Parathyroid adenoma (tissue), 2 donors: ENCODE data around the gene DSE.

Experiments
- H2AFZ ChIP-seq: fragments of 300-600 bp; sonication (generic); one replicate; pipeline ENCODE4 v1.7.0; 2017; ENCODE audit warnings: antibody characterized with exemption, mild to moderate bottlenecking
- H3K27ac ChIP-seq: fragments of 300-600 bp; sonication (generic); one replicate; pipeline ENCODE4 v1.7.0; 2017
- H3K27me3 ChIP-seq: fragments of 300-600 bp; sonication (generic); one replicate; pipeline ENCODE4 v1.7.0; 2017; ENCODE audit warnings: low read length; ENCODE audit not compliant: control insufficient read depth, insufficient read depth
- H3K36me3 ChIP-seq: fragments of 300-600 bp; sonication (generic); one replicate; pipeline ENCODE4 v1.7.0; 2017; ENCODE audit warnings: low read length; ENCODE audit not compliant: control insufficient read depth, insufficient read depth
- H3K4me1 ChIP-seq: fragments of 300-600 bp; sonication (generic); one replicate; pipeline ENCODE4 v1.7.0; 2017; ENCODE audit warnings: control low read depth
- H3K4me2 ChIP-seq: fragments of 300-600 bp; sonication (generic); one replicate; pipeline ENCODE4 v1.7.0; 2017; ENCODE audit warnings: low read length
- H3K4me3 ChIP-seq: fragments of 300-600 bp; sonication (generic); one replicate; pipeline ENCODE4 v1.7.0; 2017; ENCODE audit warnings: low read depth, low read length
- H3K79me2 ChIP-seq: fragments of 300-600 bp; sonication (generic); one replicate; pipeline ENCODE4 v1.7.0; 2017; ENCODE audit warnings: control low read depth
- H3K9ac ChIP-seq: fragments of 300-600 bp; sonication (generic); one replicate; pipeline ENCODE4 v1.7.0; 2017; ENCODE audit warnings: mild to moderate bottlenecking
- H3K9me3 ChIP-seq: fragments of 300-600 bp; sonication (generic); one replicate; pipeline ENCODE4 v1.7.0; 2017; ENCODE audit warnings: low read length; ENCODE audit not compliant: control insufficient read depth
- TF ChIP-seq, protein P1 (sequence below): fragments of 300-600 bp; sonication (generic); IDR thresholded peaks from one replicate; pipeline ENCODE4 v1.7.0; 2017; ENCODE audit warnings: antibody characterized with exemption, mild to moderate bottlenecking
- donor health status: primary hyperparathyroidism.

Gene DSE

DNA sequence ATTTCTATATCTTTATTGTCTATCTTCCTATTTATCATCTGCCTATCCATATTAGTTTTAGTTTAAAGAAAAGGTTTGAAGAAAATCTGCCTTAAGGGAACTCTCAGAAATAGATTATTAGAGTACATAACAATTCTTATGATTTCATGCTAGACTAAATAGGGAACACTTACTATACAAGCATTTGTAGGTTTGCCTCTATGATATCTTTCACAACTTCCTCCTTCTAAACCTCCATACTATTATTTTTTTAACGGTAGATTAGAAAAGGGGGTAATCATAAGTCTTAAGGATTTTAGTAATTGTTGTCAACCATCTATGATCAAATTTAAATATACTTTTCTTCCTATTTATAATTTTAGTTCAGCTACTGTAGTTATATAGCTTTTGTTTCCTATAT is 11.6 kb upstream of the DSE start:
- Histone ChIP-seq H3K27me3 (no peaks in the 10 kb centered on the region), H3K79me2 (no peaks in the 10 kb centered on the region), H3K9ac (no peak overlapping the region), H3K27ac (no peak overlapping the region), H3K9me3 (no peaks in the 10 kb centered on the region), H3K36me3 (no peaks in the 10 kb centered on the region), H3K4me2 (no peak overlapping the region), H3K4me3 (no peak overlapping the region), H2AFZ (no peak overlapping the region), H3K4me1 (no peaks in the 10 kb centered on the region)
- TF ChIP-seq, protein P1, sequence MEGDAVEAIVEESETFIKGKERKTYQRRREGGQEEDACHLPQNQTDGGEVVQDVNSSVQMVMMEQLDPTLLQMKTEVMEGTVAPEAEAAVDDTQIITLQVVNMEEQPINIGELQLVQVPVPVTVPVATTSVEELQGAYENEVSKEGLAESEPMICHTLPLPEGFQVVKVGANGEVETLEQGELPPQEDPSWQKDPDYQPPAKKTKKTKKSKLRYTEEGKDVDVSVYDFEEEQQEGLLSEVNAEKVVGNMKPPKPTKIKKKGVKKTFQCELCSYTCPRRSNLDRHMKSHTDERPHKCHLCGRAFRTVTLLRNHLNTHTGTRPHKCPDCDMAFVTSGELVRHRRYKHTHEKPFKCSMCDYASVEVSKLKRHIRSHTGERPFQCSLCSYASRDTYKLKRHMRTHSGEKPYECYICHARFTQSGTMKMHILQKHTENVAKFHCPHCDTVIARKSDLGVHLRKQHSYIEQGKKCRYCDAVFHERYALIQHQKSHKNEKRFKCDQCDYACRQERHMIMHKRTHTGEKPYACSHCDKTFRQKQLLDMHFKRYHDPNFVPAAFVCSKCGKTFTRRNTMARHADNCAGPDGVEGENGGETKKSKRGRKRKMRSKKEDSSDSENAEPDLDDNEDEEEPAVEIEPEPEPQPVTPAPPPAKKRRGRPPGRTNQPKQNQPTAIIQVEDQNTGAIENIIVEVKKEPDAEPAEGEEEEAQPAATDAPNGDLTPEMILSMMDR: no peak

DNA sequence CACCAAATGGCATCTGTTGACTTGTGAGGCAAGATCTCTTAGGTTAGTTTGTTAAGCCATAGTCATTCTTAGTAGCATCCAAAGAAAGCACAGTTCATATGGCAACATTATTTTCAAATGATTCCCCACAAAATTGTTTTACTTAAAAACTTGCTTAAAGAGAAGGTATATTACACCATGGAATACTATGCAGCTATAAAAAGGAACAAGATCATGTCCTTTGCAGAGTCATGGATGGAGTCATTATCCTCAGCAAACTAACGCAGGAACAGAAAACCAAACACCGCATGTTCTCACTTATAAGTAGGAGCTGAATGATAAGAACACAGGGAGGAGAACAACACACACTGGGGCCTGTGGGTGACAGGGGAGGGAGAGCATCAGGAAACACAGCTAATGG is 10.9 kb upstream of the DSE start:
- H3K27ac ChIP-seq: no peak overlapping the region
- H3K79me2 ChIP-seq: no peaks in the 10 kb centered on the region
- H3K9me3 ChIP-seq: no peaks in the 10 kb centered on the region
- TF ChIP-seq, protein P1: no peak
- no peak overlapping the region for H3K4me2 ChIP-seq
- H3K4me1 ChIP-seq: no peaks in the 10 kb centered on the region
- H3K27me3 ChIP-seq: no peaks in the 10 kb centered on the region
- H3K36me3 ChIP-seq: no peaks in the 10 kb centered on the region
- H3K9ac ChIP-seq: no peak overlapping the region
- H2AFZ ChIP-seq: no peak overlapping the region
- H3K4me3 ChIP-seq: no peak overlapping the region

DNA sequence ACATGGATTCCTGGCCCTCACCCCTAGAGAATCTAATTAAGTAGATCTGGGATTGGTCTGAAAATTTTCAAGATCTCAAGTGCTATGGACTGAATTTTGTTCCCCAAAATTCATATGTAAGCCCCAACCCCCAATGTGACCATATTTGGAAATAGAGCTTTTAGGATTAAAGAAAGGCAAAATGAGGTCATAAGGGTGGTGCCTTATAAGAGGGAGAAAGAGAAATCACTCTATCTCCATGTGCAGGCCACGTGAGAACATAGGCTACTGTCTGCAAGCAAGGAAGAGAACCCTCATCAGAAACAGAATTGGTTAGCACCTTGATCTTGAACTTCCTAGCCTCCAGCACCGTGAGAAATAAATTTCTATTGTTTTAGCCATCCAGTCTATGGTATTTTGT is 8.5 kb upstream of the DSE start:
- Histone ChIP-seq H3K79me2 (no peaks in the 10 kb centered on the region), H3K4me1 (no peaks in the 10 kb centered on the region), H2AFZ (no peak overlapping the region), H3K27me3 (no peaks in the 10 kb centered on the region), H3K27ac (no peak overlapping the region), H3K9ac (no peak overlapping the region), H3K9me3 (no peaks in the 10 kb centered on the region), H3K4me3 (no peak overlapping the region), H3K4me2 (no peak overlapping the region), H3K36me3 (no peaks in the 10 kb centered on the region)
- TF ChIP-seq, protein P1: no peak

DNA sequence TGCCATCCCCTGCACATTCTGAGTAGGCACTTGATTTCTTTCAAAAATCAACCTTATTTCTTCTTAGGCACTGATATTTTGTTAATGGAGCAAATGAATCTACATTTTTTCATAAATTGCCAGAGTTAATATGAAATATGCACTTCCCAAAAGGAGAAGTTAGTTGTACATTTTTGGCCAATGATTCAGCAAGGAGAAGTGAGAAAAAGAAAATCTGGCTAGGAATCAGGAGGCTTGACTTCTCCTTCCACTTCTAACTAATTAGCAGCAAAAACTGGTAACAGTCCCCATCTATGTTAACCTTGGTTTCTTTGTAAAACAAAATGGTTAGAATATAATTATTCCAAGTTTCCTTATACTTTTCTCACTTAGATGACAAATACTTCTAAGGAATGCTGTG is 7.0 kb upstream of the DSE start:
- Histone ChIP-seq H3K79me2 (no peaks in the 10 kb centered on the region), H3K36me3 (no peaks in the 10 kb centered on the region), H2AFZ (no peak overlapping the region), H3K27me3 (no peaks in the 10 kb centered on the region), H3K9ac (no peak overlapping the region), H3K27ac (no peak overlapping the region), H3K9me3 (no peaks in the 10 kb centered on the region), H3K4me3 (no peak overlapping the region), H3K4me1 (no peaks in the 10 kb centered on the region), H3K4me2 (no peak overlapping the region)
- TF ChIP-seq, protein P1: no peak

DNA sequence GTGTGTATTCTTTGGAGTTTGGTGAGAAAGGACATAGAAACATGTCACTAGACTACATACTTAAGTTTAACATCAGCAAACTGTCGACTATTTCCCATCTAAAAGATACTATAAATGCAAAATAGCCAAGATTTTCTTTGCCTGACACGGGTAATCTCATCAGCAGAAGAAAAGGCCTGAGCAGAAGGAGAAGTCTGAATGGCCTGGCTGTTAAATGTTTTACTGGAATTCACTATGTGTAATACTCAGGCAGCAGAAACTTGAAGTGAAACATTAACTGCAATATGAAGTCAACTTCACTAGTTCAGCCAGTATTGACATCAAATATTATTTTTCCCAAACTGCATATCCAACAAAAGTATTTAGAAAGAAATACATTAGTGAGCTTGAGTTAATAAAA is 6.4 kb upstream of the DSE start:
- Histone ChIP-seq H3K9me3 (no peaks in the 10 kb centered on the region), H3K4me2 (no peak overlapping the region), H3K27ac (no peak overlapping the region), H3K4me3 (no peak overlapping the region), H3K4me1 (no peaks in the 10 kb centered on the region), H3K79me2 (no peaks in the 10 kb centered on the region), H2AFZ (no peak overlapping the region), H3K27me3 (no peaks in the 10 kb centered on the region), H3K9ac (no peak overlapping the region), H3K36me3 (no peaks in the 10 kb centered on the region)
- TF ChIP-seq, protein P1: no peak
